Mesenteric fat pad (tissue), 1 donor: ENCODE measurements around the gene CDHR2. TPM values are rescaled to one million over a fixed set of nuclear protein-coding genes. Genes with fewer than 3 reads are reported as not detected.
"Not testable (repeated sequence)": the region's sequence is repeated elsewhere in the genome, so short reads cannot be mapped to it uniquely, and the experiment has no call there.

ENCODE experiments used
- DNase-seq: peaks from one replicate; pipeline ENCODE4 v3.0.0-alpha.2; 2020; ENCODE audit warnings: low spot score
- total RNA-seq: library from RNA; stranded (reverse); fragmentation: NEBNext Ultra II Directional; extraction: Animal tissue kit (Norgen Biotek cat#: 25700); gene quantifications from one replicate; pipeline ENCODE4 v1.2.1, GENCODE V29; 2021
- donor health status: DM: yes; HTN: yes; CAD: no.

The CDHR2 gene
- total RNA-seq, 1 donor from 2014 or later, result 0.45 TPM

GRCh38 chr5:176538230-176538988, 10.7 kb upstream of the CDHR2 start:
- no peak for DNase-seq

GRCh38 chr5:176538989-176539384, 10.2 kb upstream of the CDHR2 start:
- DNase-seq, result no peak

- DNase-seq, result no peak
Observed at GRCh38 chr5:176540476-176540899, 8.7 kb upstream of the CDHR2 start.

- DNase-seq, result no peak
Observed at GRCh38 chr5:176540956-176541337, 8.2 kb upstream of the CDHR2 start.

GRCh38 chr5:176541338-176542134, 7.6 kb upstream of the CDHR2 start:
- no peak for DNase-seq

GRCh38 chr5:176542135-176542595, 7.0 kb upstream of the CDHR2 start:
- no peak for DNase-seq

- DNase-seq, result no peak
Observed at GRCh38 chr5:176542596-176543427, 6.3 kb upstream of the CDHR2 start.

- DNase-seq, result no peak
Observed at GRCh38 chr5:176543428-176544182, 5.5 kb upstream of the CDHR2 start.

- DNase-seq, result no peak
Observed at GRCh38 chr5:176545388-176545736, 3.8 kb upstream of the CDHR2 start.

GRCh38 chr5:176545737-176546509, 3.2 kb upstream of the CDHR2 start:
- no peak for DNase-seq

GRCh38 chr5:176547802-176548201, 1.3 kb upstream of the CDHR2 start:
- DNase-seq, result no peak

GRCh38 chr5:176549871-176550270, 729 bp downstream of the CDHR2 start:
- no peak for DNase-seq

- DNase-seq, result no peak
Observed at GRCh38 chr5:176550275-176550831, 1.2 kb downstream of the CDHR2 start.

- DNase-seq, result not testable (repeated sequence)
Observed at GRCh38 chr5:176550937-176551336, 1.8 kb downstream of the CDHR2 start.

GRCh38 chr5:176552332-176552869, 3.3 kb downstream of the CDHR2 start:
- DNase-seq, result no peak

GRCh38 chr5:176553260-176554085, 4.3 kb downstream of the CDHR2 start:
- no peak for DNase-seq

- no peak for DNase-seq
Observed at GRCh38 chr5:176557846-176558245, 8.7 kb downstream of the CDHR2 start.

- DNase-seq, result no peak
Observed at GRCh38 chr5:176559683-176560082, 10.5 kb downstream of the CDHR2 start.

- DNase-seq, result no peak
Observed at GRCh38 chr5:176560364-176560763, 11.2 kb downstream of the CDHR2 start.
